ENCODE measurements around the gene CAPRIN1. TPM values are rescaled to one million over a fixed set of nuclear protein-coding genes. Genes with fewer than 3 reads are reported as not detected.

CAPRIN1 gene
- total and polyA plus RNA-seq, 3 experiments from 2014 or later, result 75.2 to 287 (median 275) TPM

- CTCF ChIA-PET, result interaction anchor here (1.4 to 2.9 kb wide), 2 partner anchors 25 to 31 kb away, joined by 3 to 11 read pairs; no protein-coding TSS in a partner anchor
- Mint-ChIP-seq H3K4me1 (peaks cover 0 to 3% (median 0%) of the 10 kb centered on the region in 3 donors), H3K36me3 (peaks cover 7 to 69% (median 17%) of the 10 kb centered on the region in 3 donors), H3K27ac (no peak overlapping the region), H3K4me3 (no peak overlapping the region), H3K9me3 (no peaks in the 10 kb centered on the region), H3K27me3 (no peaks in the 10 kb centered on the region)
- no peak overlapping the region for H3K4me3 ChIP-seq (ENCODE audit: low read length)
- H3K27me3 ChIP-seq (ENCODE audit: insufficient read depth, low read length, poor library complexity, severe bottlenecking), result no peaks in the 10 kb centered on the region
- H3K27ac ChIP-seq (ENCODE audit: low read depth, low read length), result no peak overlapping the region
- POLR2A ChIA-PET, result no interaction called here
- no peaks in the 10 kb centered on the region for H3K4me1 ChIP-seq (ENCODE audit: insufficient read depth, low read length)
- no peak for DNase-seq
- H3K36me3 ChIP-seq (ENCODE audit: insufficient read depth, low read length), result peaks cover 34% of the 10 kb centered on the region
- no peaks in the 10 kb centered on the region for H3K9me3 ChIP-seq (ENCODE audit: low read length)
These were observed 97.7 kb downstream of the CAPRIN1 start for GRCh38 chr11:34149274-34149673.

GRCh38 chr11:34149786-34150185, 98.3 kb downstream of the CAPRIN1 start:
- CTCF ChIA-PET, result interaction anchor here (0.8 to 2.9 kb wide), 2 partner anchors 24 to 162 kb away, joined by 4 to 11 read pairs; no protein-coding TSS in a partner anchor
- no peak for DNase-seq
- Mint-ChIP-seq H3K9me3 (no peaks in the 10 kb centered on the region), H3K27me3 (no peaks in the 10 kb centered on the region), H3K36me3 (peaks cover 7 to 65% (median 17%) of the 10 kb centered on the region in 3 donors), H3K4me1 (peaks cover 0 to 3% (median 0%) of the 10 kb centered on the region in 3 donors), H3K4me3 (no peak overlapping the region), H3K27ac (peak overlapping the region in 2 of 8 donors; percentile 47 to 61)
- POLR2A ChIA-PET, result no interaction called here
- Histone ChIP-seq H3K27me3 (ENCODE audit: insufficient read depth, low read length, poor library complexity, severe bottlenecking) (no peaks in the 10 kb centered on the region), H3K36me3 (ENCODE audit: insufficient read depth, low read length) (peaks cover 29% of the 10 kb centered on the region), H3K4me1 (ENCODE audit: insufficient read depth, low read length) (no peaks in the 10 kb centered on the region), H3K27ac (ENCODE audit: low read depth, low read length) (no peak overlapping the region), H3K9me3 (ENCODE audit: low read length) (no peaks in the 10 kb centered on the region), H3K4me3 (ENCODE audit: low read length) (no peak overlapping the region)

- Mint-ChIP-seq H3K27me3 (no peaks in the 10 kb centered on the region), H3K4me3 (no peak overlapping the region), H3K27ac (no peak overlapping the region), H3K9me3 (no peaks in the 10 kb centered on the region), H3K36me3 (peaks cover 6 to 59% (median 13%) of the 10 kb centered on the region in 3 donors), H3K4me1 (peaks cover 0 to 3% (median 0%) of the 10 kb centered on the region in 3 donors)
- Histone ChIP-seq H3K27me3 (ENCODE audit: insufficient read depth, low read length, poor library complexity, severe bottlenecking) (no peaks in the 10 kb centered on the region), H3K36me3 (ENCODE audit: insufficient read depth, low read length) (peaks cover 24% of the 10 kb centered on the region), H3K9me3 (ENCODE audit: low read length) (no peaks in the 10 kb centered on the region), H3K27ac (ENCODE audit: low read depth, low read length) (no peak overlapping the region), H3K4me1 (ENCODE audit: insufficient read depth, low read length) (no peaks in the 10 kb centered on the region), H3K4me3 (ENCODE audit: low read length) (no peak overlapping the region)
- no peak for DNase-seq
- ChIA-PET CTCF (interaction anchor here (0.8 to 2.9 kb wide), 2 partner anchors 24 to 163 kb away, joined by 4 to 11 read pairs; no protein-coding TSS in a partner anchor), POLR2A (no interaction called here)
These were observed 99.1 kb downstream of the CAPRIN1 start for GRCh38 chr11:34150494-34151151.

Other genes with a start within 250 kb of the CAPRIN1 start
- gene LMO2, start 159.7 kb upstream of the CAPRIN1 start, total RNA-seq, result under 1 TPM; 0.13 to 0.53 TPM
- gene LMO2, start 159.7 kb upstream of the CAPRIN1 start, polyA plus RNA-seq, result not detected
- 100 to 1,000 TPM; 143 to 148 TPM for gene NAT10, start 53.9 kb downstream of the CAPRIN1 start, total RNA-seq
- gene NAT10, start 53.9 kb downstream of the CAPRIN1 start, polyA plus RNA-seq, result 40.1 TPM

Data from CD8-positive, alpha-beta memory T cell (primary cell).